DOHH2 (cell line): ENCODE measurements around the gene GTF3C6.

Experiments used
- H3F3A ChIP-seq: fragments of 200-600 bp; sonication (generic), shearing (Covaris generic); 2 replicates; pipeline ENCODE4 v1.6.0; 2016; ENCODE audit warnings: antibody characterized with exemption, mild to moderate bottlenecking; ENCODE audit not compliant: control insufficient read depth, insufficient read depth
- H3K27ac ChIP-seq: fragments of 200-600 bp; sonication (generic); 2 replicates; pipeline ENCODE4 v1.5.1; 2014; ENCODE audit warnings: low read depth, mild to moderate bottlenecking, low read length, moderate library complexity
- H3K27me3 ChIP-seq: fragments of 200-600 bp; sonication (generic); 2 replicates; pipeline ENCODE4 v1.6.1; 2014; ENCODE audit warnings: mild to moderate bottlenecking, low read length, mixed read lengths; ENCODE audit not compliant: control insufficient read depth
- H3K36me3 ChIP-seq: fragments of 200-600 bp; sonication (generic); 2 replicates; pipeline ENCODE4 v1.6.1; 2014; ENCODE audit warnings: mild to moderate bottlenecking, low read length, moderate library complexity, mixed read lengths; ENCODE audit not compliant: control insufficient read depth
- H3K4me1 ChIP-seq: fragments of 200-600 bp; sonication (generic); 2 replicates; pipeline ENCODE4 v1.6.1; 2014; ENCODE audit warnings: mild to moderate bottlenecking, low read length, mixed read lengths; ENCODE audit not compliant: control insufficient read depth
- H3K4me2 ChIP-seq: fragments of 200-600 bp; sonication (generic); 2 replicates; pipeline ENCODE4 v1.6.0; 2014; ENCODE audit warnings: mild to moderate bottlenecking, low read length, moderate library complexity
- H3K4me3 ChIP-seq: fragments of 200-600 bp; sonication (generic); 2 replicates; pipeline ENCODE4 v1.5.1; 2014; ENCODE audit warnings: mild to moderate bottlenecking, low read length, mixed read lengths
- H3K79me2 ChIP-seq: fragments of 200-600 bp; sonication (generic); 2 replicates; pipeline ENCODE4 v1.6.1; 2014; ENCODE audit warnings: mild to moderate bottlenecking, low read length, mixed read lengths; ENCODE audit not compliant: control insufficient read depth
- H3K9me2 ChIP-seq: fragments of 200-600 bp; sonication (generic); replicated peaks from 2 replicates; pipeline ENCODE4 v1.6.1; 2014; ENCODE audit warnings: mild to moderate bottlenecking, low read length, mixed read lengths; ENCODE audit not compliant: control insufficient read depth
- H3K9me3 ChIP-seq: fragments of 200-600 bp; sonication (generic); 2 replicates; pipeline ENCODE4 v1.6.1; 2014; ENCODE audit warnings: antibody characterized with exemption, low read length, mixed read lengths; ENCODE audit not compliant: control insufficient read depth, insufficient read depth
- H4K20me1 ChIP-seq: fragments of 200-600 bp; sonication (generic); 2 replicates; pipeline ENCODE4 v1.6.0; 2014; ENCODE audit warnings: low read depth, mild to moderate bottlenecking, antibody characterized with exemption, low read length, moderate library complexity; ENCODE audit not compliant: control insufficient read depth, insufficient read depth
- EZH2phosphoT487 ChIP-seq: fragments of 200-600 bp; sonication (generic); IDR thresholded peaks from 2 replicates; pipeline ENCODE4 v1.6.1; 2017; ENCODE audit warnings: borderline replicate concordance, mild to moderate bottlenecking, antibody characterized with exemption, low read length, moderate library complexity, mixed read lengths
- TF ChIP-seq, protein P1 (sequence below): fragments of 200-600 bp; sonication (generic); IDR thresholded peaks from one replicate; pipeline ENCODE4 v1.5.1; 2014; ENCODE audit warnings: antibody characterized with exemption, mild to moderate bottlenecking, low read depth, low read length; ENCODE audit not compliant: poor library complexity, severe bottlenecking

Gene GTF3C6

DNA sequence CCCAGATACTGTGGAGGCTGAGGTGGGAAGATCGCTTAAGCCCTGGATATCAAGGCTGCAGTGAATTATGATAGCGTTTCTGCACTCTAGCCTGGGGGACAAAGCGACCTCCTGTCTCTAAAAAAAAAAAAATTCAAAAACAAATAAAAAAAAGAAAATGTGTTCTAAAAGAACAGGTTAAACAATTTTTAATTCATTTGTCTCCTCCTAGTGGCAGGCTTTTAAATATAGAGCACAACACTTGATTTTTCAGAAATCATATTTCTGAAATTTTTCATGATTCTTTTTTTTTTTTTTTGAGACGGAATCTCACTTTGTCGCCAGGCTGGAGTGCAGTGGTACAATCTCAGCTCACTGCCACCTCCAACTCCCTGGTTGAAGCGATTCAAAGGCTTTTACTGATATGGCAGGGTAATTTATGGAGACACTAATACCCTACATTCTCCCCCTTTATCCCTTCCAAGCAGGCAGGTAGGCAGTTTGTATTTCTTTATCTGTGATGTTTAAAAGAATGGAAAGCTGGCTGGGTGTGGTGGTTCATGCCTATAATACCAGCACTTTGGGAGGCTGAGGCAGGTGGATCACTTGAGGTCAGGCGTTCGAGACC lies 8.7 kb upstream of the GTF3C6 start:
- Histone ChIP-seq H3K79me2 (no peaks in the 10 kb centered on the region), H3K27me3 (peaks cover 8% of the 10 kb centered on the region; the same call in 1 of the 2 replicates), H3F3A (no peaks in the 10 kb centered on the region), H4K20me1 (no peaks in the 10 kb centered on the region), H3K4me3 (no peak overlapping the region), H3K4me2 (no peak overlapping the region), H3K9me3 (no peaks in the 10 kb centered on the region), H3K4me1 (no peaks in the 10 kb centered on the region), H3K9me2 (no peaks in the 10 kb centered on the region), H3K27ac (no peak overlapping the region), H3K36me3 (no peaks in the 10 kb centered on the region)
- TF ChIP-seq, protein P1, sequence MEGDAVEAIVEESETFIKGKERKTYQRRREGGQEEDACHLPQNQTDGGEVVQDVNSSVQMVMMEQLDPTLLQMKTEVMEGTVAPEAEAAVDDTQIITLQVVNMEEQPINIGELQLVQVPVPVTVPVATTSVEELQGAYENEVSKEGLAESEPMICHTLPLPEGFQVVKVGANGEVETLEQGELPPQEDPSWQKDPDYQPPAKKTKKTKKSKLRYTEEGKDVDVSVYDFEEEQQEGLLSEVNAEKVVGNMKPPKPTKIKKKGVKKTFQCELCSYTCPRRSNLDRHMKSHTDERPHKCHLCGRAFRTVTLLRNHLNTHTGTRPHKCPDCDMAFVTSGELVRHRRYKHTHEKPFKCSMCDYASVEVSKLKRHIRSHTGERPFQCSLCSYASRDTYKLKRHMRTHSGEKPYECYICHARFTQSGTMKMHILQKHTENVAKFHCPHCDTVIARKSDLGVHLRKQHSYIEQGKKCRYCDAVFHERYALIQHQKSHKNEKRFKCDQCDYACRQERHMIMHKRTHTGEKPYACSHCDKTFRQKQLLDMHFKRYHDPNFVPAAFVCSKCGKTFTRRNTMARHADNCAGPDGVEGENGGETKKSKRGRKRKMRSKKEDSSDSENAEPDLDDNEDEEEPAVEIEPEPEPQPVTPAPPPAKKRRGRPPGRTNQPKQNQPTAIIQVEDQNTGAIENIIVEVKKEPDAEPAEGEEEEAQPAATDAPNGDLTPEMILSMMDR: peak; percentile 55
- TF ChIP-seq EZH2phosphoT487: no peak

DNA sequence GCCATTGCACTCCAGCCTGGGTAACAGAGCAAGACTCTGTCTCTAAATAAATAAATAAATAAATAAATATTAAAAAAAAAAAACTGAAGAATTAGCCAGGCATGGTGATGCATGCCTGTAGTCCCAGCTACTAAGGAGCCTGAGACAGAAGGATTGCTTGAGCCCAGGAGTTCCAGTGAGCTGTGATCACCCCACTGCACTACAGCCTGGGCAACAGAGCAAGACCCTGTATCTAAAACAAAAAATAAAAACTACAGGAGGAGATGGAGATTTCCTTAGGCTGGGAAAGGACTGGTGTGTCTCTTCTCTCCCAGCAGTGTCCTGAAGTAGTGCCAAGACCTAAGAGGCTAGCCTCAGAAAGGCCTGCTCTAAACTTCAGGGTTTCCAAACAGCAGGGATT lies 8.1 kb upstream of the GTF3C6 start:
- H3K36me3 ChIP-seq: no peaks in the 10 kb centered on the region
- no peak overlapping the region for H3K4me3 ChIP-seq
- no peaks in the 10 kb centered on the region for H3K9me2 ChIP-seq
- no peak overlapping the region for H3K27ac ChIP-seq
- no peaks in the 10 kb centered on the region for H3K9me3 ChIP-seq
- no peaks in the 10 kb centered on the region for H3F3A ChIP-seq
- H4K20me1 ChIP-seq: no peaks in the 10 kb centered on the region
- H3K27me3 ChIP-seq: peaks cover 8% of the 10 kb centered on the region; the same call in 1 of the 2 replicates
- H3K4me2 ChIP-seq: no peak overlapping the region
- no peaks in the 10 kb centered on the region for H3K4me1 ChIP-seq
- no peaks in the 10 kb centered on the region for H3K79me2 ChIP-seq
- no peak for TF ChIP-seq EZH2phosphoT487
- TF ChIP-seq, protein P1: no peak

DNA sequence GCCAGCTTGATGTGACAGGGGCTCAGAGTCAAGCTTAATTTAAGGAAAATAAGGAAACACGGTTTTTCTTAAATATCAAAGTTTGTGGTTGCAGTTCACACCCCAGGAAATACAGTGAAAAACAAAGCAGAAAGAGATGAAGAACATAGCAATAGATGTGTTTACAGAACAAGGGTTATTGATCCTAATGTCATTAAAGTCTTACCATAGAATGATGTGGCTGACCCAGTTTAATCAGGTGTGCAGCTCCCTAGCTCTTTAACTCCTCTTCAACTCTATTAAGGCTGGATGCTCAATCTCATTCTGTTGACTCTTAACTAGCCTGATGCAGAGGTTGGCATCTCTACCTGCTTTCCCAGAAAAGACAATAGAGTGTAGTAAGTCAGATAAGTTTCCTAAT lies 7.5 kb upstream of the GTF3C6 start:
- H3K27ac ChIP-seq: no peak overlapping the region
- no peak for TF ChIP-seq EZH2phosphoT487
- TF ChIP-seq, protein P1: no peak
- H3K4me1 ChIP-seq: no peaks in the 10 kb centered on the region
- H3K36me3 ChIP-seq: no peaks in the 10 kb centered on the region
- H3K4me2 ChIP-seq: no peak overlapping the region
- H3K27me3 ChIP-seq: peaks cover 8% of the 10 kb centered on the region; the same call in 1 of the 2 replicates
- no peaks in the 10 kb centered on the region for H4K20me1 ChIP-seq
- H3K9me3 ChIP-seq: no peaks in the 10 kb centered on the region
- H3K4me3 ChIP-seq: no peak overlapping the region
- no peaks in the 10 kb centered on the region for H3F3A ChIP-seq
- no peaks in the 10 kb centered on the region for H3K79me2 ChIP-seq
- no peaks in the 10 kb centered on the region for H3K9me2 ChIP-seq
